Right cardiac atrium (tissue), 5 donors: ENCODE results near the gene NPR1. TPM values are rescaled to one million over a fixed set of nuclear protein-coding genes. Genes with fewer than 3 reads are reported as not detected.
"Not testable (repeated sequence)": the region's sequence is repeated elsewhere in the genome, so short reads cannot be mapped to it uniquely, and the experiment has no call there.

Source experiments
- ATAC-seq, 2 donors: fragments of 200-7000 bp; cut with Tn5 transposase; one replicate each; pipeline versions ENCODE4 v1.8.0 to v1.9.1; 2020; ENCODE audit warnings: moderate library complexity in 2 of 2, mild to moderate bottlenecking in 1 of 2
- DNase-seq, 3 donors: peaks; one replicate each; pipeline ENCODE4 v3.0.0-alpha.2; 2020
- H3K27ac ChIP-seq: one replicate; pipeline ENCODE4 v1.5.1; 2013; ENCODE audit warnings: mild to moderate bottlenecking, low read length, control low read depth, moderate library complexity
- H3K27me3 ChIP-seq: one replicate; pipeline ENCODE4 v1.6.1; 2013; ENCODE audit not compliant: control insufficient read depth, insufficient read depth
- H3K4me1 ChIP-seq: one replicate; pipeline ENCODE4 v1.6.1; 2013; ENCODE audit warnings: low read length; ENCODE audit not compliant: control insufficient read depth, insufficient read depth
- H3K4me3 ChIP-seq: one replicate; pipeline ENCODE4 v1.5.1; 2013; ENCODE audit warnings: low read length, control low read depth
- H3K9me3 ChIP-seq: one replicate; pipeline ENCODE4 v1.6.1; 2013; ENCODE audit warnings: low read length; ENCODE audit not compliant: control insufficient read depth
- WGBS: extraction: QIAGEN DNeasy Blood & Tissue Kit; methylation state at CpG from one replicate; pipeline ENCODE4 v1.1.7; 2013; 5-methylcytosine and 5-hydroxymethylcytosine counted together
- intact Hi-C, 4 donors: fragments of 100-400 bp; cut with DNase I; formaldehyde crosslinking; loops; one replicate each; pipeline versions ENCODE4 v1.11.0 to v1.14.0; 2022 to 2023
- polyA plus RNA-seq: library from polyadenylated mRNA; stranded (reverse); fragments of 200-250 nt; gene quantifications from one replicate; pipeline ENCODE4 v1.2.3, GENCODE V29; 2013
- total RNA-seq, 4 donors: library from RNA; stranded (reverse); fragmentation: NEBNext Ultra II Directional; extraction: Animal tissue kit (Norgen Biotek cat#: 25700); gene quantifications; one replicate each; pipeline ENCODE4 v1.2.1, GENCODE V29; 2021
- donor health status: healthy with polysubstance abuse.
- donor health status: DM: no; HTN: yes; CAD: no.
- donor health status: DM: no; HTN: no; CAD: no.
- donor health status: DM: no; HTN: yes; CAD: no; lungs with severe emphysema.
- donor health status: DM: yes; HTN: yes; CAD: no.

NPR1 gene
- total and polyA plus RNA-seq, 5 donors, result 21.2 to 31.2 (median 26.0) TPM

DNA sequence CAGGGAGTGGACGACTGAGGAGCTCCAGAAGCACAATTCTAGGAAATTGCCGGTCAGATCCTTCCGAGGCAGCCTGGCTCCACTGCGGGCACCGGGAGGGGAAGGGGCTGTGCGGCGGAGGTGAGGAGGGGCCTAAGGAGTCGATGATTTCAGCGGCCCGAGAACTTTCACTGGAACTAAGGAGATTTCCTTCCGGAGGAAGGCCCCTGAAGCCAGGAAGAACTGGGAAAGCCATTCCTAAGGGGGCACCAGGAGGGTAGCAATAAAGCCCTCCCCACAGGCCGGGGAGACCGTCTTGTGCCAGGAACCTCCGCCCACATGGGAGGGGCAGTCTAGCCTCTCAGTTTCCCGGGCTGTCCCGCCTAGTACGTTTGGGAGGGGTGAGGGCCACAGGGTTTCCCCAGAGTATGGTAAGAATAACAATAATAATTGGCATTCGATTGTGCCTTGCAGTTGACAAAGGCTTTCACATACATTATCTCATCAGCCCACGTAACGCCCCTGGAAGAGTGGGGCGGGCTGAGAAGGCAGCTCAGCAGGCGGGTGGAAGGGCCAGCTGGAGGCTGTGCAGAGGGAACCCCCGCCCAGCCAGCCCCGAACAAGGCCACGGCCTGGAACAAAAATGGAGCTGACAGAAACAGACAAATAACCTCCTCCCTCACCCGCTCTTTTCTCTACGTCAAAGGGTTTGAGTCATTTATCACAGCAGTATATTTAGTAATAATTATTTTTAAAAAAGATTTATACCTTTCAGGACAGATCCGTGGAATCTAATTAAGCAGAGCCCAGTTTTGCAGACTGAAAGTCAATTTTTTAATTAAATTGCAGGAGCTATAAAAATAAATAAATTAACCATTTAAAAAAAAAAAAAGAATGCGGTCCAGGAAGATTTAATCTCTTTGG is 19.8 kb downstream of the NPR1 start:
- DNase-seq (peak; percentile 94 to 95 (median 94)), ATAC-seq (peak; percentile 94 to 95)
- 24% methylated on average over 29 of the region's 29 CpGs for whole genome bisulfite sequencing
- H3K27ac ChIP-seq, result peak overlapping the region; percentile 97
- H3K4me1 ChIP-seq, result peaks cover 11% of the 10 kb centered on the region
- no peaks in the 10 kb centered on the region for H3K9me3 ChIP-seq
- intact Hi-C loops, result no loop called here
- no peak overlapping the region for H3K4me3 ChIP-seq
- no peaks in the 10 kb centered on the region for H3K27me3 ChIP-seq

DNA sequence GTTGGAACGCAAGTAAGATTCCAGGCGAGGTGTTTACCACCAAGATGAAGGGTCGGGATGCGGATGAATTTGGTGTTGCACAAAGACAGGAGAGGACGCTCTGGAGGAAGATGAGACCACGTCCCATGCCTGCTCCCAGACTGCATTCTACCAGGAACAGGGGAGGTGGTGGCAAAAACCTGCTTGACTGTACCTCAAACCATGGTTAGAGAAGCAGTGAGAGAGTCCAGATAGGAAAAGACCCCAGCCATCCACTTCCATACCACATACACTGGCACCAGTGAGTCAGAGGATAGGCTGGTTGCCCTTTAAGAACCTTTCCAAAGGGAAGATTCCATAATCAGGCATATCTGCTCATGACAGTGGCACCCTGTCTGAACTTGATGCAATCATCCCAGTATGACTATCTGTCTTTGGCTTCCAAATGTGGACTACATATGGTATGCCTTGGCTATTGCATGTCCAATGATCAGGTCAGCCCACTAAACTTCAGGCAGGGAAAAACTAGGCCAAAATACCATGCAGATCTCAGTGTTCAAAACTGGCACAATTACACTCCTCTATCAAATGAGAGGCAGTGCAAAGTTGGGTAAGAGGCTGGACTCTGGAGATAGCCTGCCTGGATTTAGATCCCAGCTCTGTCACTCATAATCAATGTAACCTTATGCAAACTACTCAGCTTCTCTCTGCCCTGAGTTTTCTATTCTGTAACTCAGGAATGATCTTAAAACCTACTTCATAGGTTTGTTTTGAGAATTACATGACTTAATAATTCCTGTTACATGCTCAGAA is 20.6 kb downstream of the NPR1 start:
- H3K27me3 ChIP-seq, result no peaks in the 10 kb centered on the region
- DNase-seq (no peak), ATAC-seq (no peak)
- intact Hi-C loops, result no loop called here
- no peaks in the 10 kb centered on the region for H3K9me3 ChIP-seq
- peaks cover 11% of the 10 kb centered on the region for H3K4me1 ChIP-seq
- no peak overlapping the region for H3K4me3 ChIP-seq
- H3K27ac ChIP-seq, result peak overlapping the region; percentile 97
- 79% methylated on average over 6 of the region's 6 CpGs for WGBS

DNA sequence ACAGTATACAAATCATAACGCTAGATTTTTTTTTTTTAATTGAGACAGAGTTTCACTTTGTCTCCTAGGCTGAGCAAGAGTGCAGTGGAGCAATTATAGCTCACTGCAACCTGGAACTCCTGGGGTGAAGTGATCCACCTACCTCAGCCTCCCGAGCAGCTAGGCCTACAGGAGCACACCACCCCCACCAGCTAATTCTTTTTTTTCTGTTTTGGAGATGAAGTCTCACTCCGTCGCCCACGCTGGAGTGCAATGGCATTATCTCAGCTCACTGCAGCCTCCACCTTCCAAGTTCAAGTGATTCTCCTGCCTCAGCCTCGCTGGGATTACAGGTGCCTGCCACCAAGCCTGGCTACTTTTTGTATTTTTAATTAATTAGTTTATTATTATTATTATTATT is 21.3 kb downstream of the NPR1 start:
- Histone ChIP-seq H3K4me1 (peaks cover 11% of the 10 kb centered on the region), H3K4me3 (no peak overlapping the region), H3K9me3 (no peaks in the 10 kb centered on the region), H3K27me3 (no peaks in the 10 kb centered on the region), H3K27ac (no peak overlapping the region)
- no peak for DNase-seq
- no peak for ATAC-seq
- 91% methylated on average over 6 of the region's 6 CpGs for WGBS
- intact Hi-C loops, result no loop called here

DNA sequence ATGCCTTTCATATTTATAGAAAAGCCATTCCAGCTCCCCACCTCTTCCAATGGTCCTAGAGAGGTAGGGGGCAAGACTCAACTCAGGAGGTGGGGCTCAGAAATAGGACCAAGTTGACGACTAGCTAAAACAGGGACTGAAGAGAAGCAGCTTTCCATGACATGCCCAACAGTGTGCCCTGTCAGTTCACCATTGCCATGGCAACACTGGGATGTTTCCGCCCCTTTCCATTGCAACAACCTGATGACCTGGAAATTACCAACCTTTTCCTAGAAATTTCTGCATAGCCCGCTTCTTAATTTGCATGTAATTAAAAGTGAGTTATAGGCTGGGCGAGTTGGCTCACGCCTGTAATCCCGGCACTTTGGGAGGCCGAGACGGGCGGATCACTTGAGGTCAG is 27.0 kb downstream of the NPR1 start:
- DNase-seq (no peak), ATAC-seq (no peak)
- 95% methylated on average over 9 of the region's 9 CpGs for WGBS
- Histone ChIP-seq H3K27me3 (no peaks in the 10 kb centered on the region), H3K27ac (no peak overlapping the region), H3K4me3 (no peak overlapping the region), H3K4me1 (no peaks in the 10 kb centered on the region), H3K9me3 (no peaks in the 10 kb centered on the region)
- intact Hi-C loops, result no loop called here

DNA sequence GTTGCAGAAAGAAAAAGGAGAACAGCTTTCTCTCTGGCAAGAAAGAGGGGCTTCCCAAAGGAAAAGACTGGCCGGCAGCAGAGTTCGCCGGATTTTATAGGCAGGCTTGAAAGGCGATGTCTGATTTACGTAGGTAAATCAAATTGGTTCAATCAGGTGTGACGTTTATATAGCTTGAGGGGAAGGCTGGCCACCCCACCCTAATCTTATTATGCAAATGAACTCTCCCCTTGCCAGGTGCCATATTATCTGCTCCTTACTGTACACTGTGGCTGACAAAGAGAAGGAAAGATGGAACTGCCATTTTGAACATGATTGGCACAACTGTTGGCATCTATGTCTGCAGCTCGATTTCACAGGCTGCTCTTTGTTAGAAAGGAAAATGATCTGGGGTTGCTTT is 32.5 kb downstream of the NPR1 start:
- 68% methylated on average over 7 of the region's 7 CpGs for WGBS
- no peak for DNase-seq
- no peaks in the 10 kb centered on the region for H3K4me1 ChIP-seq
- H3K4me3 ChIP-seq, result no peak overlapping the region
- no peak overlapping the region for H3K27ac ChIP-seq
- ATAC-seq, result no peak
- H3K9me3 ChIP-seq, result no peaks in the 10 kb centered on the region
- intact Hi-C loops, result no loop called here
- no peaks in the 10 kb centered on the region for H3K27me3 ChIP-seq

DNA sequence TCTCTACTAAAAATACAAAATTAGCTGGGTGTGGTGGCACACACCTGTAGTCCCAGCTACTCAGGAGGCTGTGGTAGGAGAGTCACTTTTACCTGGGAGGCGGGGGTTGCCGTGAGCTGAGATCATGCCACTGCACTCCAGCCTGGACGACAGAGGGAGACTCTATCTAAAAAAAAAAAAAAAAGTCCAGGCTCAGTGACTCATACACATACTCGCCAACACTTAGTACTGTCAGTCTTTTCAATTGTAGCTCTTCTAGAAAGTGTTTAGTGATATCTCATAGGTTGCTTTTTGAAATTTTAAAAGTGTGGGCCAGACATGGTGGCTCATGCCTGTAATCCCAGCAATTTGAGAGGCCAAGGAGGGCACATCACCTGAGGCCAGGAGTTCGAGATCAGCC is 37.7 kb downstream of the NPR1 start:
- intact Hi-C loops, H3K27ac ChIP-seq, H3K4me1 ChIP-seq, H3K27me3 ChIP-seq, H3K9me3 ChIP-seq, DNase-seq, ATAC-seq, H3K4me3 ChIP-seq: not testable (repeated sequence)
- 84% methylated on average over 5 of the region's 5 CpGs for WGBS

DNA sequence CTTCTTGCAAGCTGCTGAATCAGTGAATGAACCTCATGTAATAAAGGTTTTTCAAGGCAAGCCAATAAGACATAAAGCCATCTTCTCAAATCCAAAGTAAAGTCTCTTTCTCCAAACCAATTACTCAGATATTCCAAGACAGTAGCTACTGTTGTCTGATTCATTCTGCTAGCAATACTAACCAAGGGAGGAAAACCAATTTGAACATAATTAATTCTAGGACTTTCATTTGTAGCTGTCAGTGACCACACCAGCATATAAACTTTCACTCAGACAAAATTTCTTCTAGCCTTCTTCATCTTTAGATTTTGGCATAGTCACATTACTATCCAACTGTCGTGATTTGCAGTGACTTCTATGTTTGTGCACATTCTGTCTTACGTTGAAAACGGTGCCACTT is 38.8 kb downstream of the NPR1 start:
- intact Hi-C loops, result no loop called here
- 87% methylated on average over 3 of the region's 3 CpGs for WGBS
- H3K4me3 ChIP-seq, result no peak overlapping the region
- DNase-seq, result no peak
- H3K9me3 ChIP-seq, result no peaks in the 10 kb centered on the region
- H3K27me3 ChIP-seq, result no peaks in the 10 kb centered on the region
- H3K27ac ChIP-seq, result no peak overlapping the region
- no peak for ATAC-seq
- no peaks in the 10 kb centered on the region for H3K4me1 ChIP-seq

DNA sequence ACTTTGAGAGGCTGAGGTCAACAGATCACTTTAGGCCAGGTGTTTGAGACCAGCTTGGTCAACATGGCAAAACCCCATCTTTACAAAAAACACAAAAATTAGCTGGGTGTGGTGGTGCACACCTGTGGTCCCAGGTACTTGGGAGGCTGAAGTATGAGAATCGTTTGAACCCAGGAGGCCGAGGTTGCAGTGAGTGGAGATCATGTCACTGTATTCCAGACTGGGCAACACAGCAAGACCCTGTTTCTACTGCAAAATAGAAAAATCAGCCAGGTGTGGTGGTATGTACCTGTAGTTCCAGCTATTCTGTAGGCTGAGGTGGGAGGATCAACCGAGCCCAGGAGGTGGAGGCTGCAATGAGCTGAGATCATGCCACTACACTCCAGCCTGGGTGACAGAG is 45.2 kb downstream of the NPR1 start:
- Histone ChIP-seq H3K9me3 (no peaks in the 10 kb centered on the region), H3K4me3 (no peak overlapping the region), H3K4me1 (no peaks in the 10 kb centered on the region), H3K27me3 (no peaks in the 10 kb centered on the region), H3K27ac (no peak overlapping the region)
- intact Hi-C loops, result no loop called here
- ATAC-seq (no peak), DNase-seq (no peak)
- 92% methylated on average over 3 of the region's 3 CpGs for WGBS

DNA sequence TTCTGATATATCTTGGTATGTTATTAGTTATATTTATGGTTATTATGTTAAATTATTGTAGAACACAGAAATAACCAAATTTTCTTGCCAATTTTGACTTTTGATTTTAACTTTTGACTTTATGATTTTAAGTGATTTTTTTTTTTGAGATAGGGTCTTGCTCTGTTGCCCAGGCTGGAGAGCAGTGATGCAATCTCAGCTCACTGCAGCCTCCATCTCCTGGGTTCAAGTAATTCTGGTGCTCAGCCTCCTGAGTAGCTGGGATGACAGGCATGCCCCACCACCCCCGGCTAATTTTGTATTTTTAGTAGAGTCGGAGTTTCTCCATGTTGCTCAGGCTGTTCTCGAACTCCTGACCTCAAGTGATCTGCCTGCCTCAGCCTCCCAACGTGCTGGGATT is 46.1 kb downstream of the NPR1 start:
- 82% methylated on average over 4 of the region's 4 CpGs for WGBS
- H3K4me1 ChIP-seq, ATAC-seq, H3K9me3 ChIP-seq, intact Hi-C loops, DNase-seq, H3K27me3 ChIP-seq, H3K27ac ChIP-seq, H3K4me3 ChIP-seq: not testable (repeated sequence)

DNA sequence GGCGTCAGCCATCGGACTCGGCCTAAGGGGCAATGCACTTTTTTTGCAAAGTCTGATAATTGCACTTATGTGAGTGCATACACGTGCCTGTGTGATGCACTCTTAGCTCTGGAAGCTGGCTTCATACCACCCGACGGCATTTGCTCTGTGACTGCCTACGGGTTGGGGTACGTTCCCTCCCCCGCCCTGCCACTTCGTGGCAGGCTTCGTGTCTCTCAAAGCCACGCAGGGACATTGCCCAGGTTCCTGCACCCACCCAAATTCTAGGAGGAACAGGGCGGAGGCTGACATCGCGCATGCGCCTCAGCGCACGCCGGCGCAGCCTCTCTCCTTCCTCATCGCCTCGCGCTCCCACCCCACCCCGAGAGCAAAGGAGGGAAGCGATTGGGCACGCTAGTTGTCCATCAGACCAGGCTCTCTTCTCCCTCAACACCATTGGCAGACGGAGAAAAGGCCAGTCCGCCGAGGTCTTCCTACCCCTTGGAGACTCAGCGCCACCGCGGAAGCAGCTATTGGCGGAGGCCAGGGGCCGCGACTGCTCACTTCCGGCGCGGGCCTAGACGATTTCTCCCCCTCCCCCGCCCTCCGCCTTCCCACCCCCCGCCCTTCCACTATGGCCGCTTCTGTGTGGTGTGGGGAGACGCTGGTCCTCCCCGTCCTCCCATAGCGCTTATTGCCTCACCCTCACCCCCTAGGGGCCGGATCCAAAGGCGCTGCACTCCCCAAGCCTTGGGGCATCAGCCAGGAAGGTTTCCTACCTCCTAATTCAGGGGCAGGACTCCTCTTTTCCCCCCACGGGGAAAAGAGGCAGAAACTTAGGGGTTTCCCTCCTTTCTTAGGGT is 49.2 kb downstream of the NPR1 start, which contains the start of gene INTS3:
TSS of gene INTS3 (plus strand) at position 588 of the 842 bp plus-strand sequence. CDS start 585 bp downstream, outside the sequence.
- peak; percentile 100 for ATAC-seq
- intact Hi-C loops, result no loop called here
- Histone ChIP-seq H3K27me3 (no peaks in the 10 kb centered on the region), H3K27ac (peak within 1 kb of the TSS; percentile 95), H3K4me3 (peak within 1 kb of the TSS; percentile 66), H3K4me1 (peaks cover 3% of the 10 kb centered on the region), H3K9me3 (no peaks in the 10 kb centered on the region)
- DNase-seq, result peak; percentile 100
- WGBS, result under 1% methylated on average over 49 of the region's 49 CpGs
